SK-N-SH treated with all-trans-retinoic acid at 6 μM for 48 hours (cell line): ENCODE results near the gene PNPLA8.

Experiments used
- SNAI2 ChIP-seq: fragments of 250-450 bp; sonication (Bioruptor Pico); IDR thresholded peaks from 2 replicates; pipeline ENCODE4 v1.5.0; 2020; ENCODE audit warnings: mild to moderate bottlenecking, moderate library complexity
- ZNF565 ChIP-seq: fragments of 450-650 bp; formaldehyde crosslinking; conservative IDR thresholded peaks from 2 replicates; pipeline ENCODE4 v1.5.0; 2020; ENCODE audit warnings: low read depth, mild to moderate bottlenecking, moderate library complexity
- TF ChIP-seq, protein P1 (sequence below): fragments of 250-450 bp; sonication (Bioruptor Pico); IDR thresholded peaks from 2 replicates; pipeline ENCODE4 v1.5.1; 2021; ENCODE audit warnings: mild to moderate bottlenecking, moderate library complexity

DNA sequence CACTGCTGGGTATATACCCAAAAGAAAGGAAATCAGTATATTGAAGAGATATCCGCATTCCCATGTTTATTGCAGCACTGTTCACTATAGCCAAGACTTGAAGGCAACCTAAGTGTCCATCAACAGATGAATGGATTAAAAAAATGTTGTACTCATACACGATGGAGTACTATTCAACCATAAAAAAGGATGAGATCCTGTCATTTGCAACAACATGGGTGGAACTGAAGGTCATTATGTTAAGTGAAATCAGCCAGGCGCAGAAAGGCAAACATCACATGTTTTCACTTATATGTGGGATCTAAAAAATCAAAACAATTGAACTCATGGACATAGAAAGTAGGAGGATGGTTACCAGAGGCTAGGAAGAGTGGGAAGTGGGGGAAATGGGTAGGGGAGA, 89.0 kb downstream of the PNPLA8 start:
- TF ChIP-seq SNAI2 (CRISPR knock-in tag), result no peak
- no peak for TF ChIP-seq ZNF565
- TF ChIP-seq, protein P1, sequence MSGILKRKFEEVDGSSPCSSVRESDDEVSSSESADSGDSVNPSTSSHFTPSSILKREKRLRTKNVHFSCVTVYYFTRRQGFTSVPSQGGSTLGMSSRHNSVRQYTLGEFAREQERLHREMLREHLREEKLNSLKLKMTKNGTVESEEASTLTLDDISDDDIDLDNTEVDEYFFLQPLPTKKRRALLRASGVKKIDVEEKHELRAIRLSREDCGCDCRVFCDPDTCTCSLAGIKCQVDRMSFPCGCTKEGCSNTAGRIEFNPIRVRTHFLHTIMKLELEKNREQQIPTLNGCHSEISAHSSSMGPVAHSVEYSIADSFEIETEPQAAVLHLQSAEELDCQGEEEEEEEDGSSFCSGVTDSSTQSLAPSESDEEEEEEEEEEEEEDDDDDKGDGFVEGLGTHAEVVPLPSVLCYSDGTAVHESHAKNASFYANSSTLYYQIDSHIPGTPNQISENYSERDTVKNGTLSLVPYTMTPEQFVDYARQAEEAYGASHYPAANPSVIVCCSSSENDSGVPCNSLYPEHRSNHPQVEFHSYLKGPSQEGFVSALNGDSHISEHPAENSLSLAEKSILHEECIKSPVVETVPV (CRISPR knock-in tag), result no peak
